HEK293 (cell line): ENCODE results near the gene RGL4.

Experiments
- CTCF ChIA-PET: fragments of 350-600 bp; formaldehyde crosslinking; extraction: SDS; loops from one replicate; lab custom pipeline; 2021; ENCODE audit warnings: antibody characterized with exemption; lab: Yijun Ruan, JAX
- POLR2A ChIA-PET: fragments of 300-600 bp; formaldehyde crosslinking; extraction: SDS; loops from one replicate; lab custom pipeline; 2020; ENCODE audit warnings: antibody characterized with exemption, inconsistent platforms; lab: Yijun Ruan, JAX
- H3K27ac ChIP-seq: fragments of 200-500 bp; sonication (Bioruptor generic); 2 replicates; pipeline ENCODE4 v1.5.1; 2014; ENCODE audit warnings: low read depth, low read length, control low read depth, inconsistent platforms; ENCODE audit errors: extremely low read depth
- H3K36me3 ChIP-seq, 2 experiments: fragments of 200-500 bp in 1 of 2; sonication (Bioruptor generic) in 1 of 2; 1 replicate in 1 of 2; 2 replicates in 1 of 2; pipeline ENCODE4 v1.5.1; 2014 to 2017; ENCODE audit warnings: inconsistent platforms in 2 of 2, low read length in 2 of 2; ENCODE audit not compliant: control insufficient read depth in 2 of 2, insufficient read depth in 1 of 2
- H3K4me1 ChIP-seq: fragments of 200-500 bp; sonication (Bioruptor generic); 2 replicates; pipeline ENCODE4 v1.5.1; 2014; ENCODE audit warnings: mild to moderate bottlenecking, low read length, inconsistent platforms; ENCODE audit not compliant: control insufficient read depth, insufficient read depth
- H3K4me3 ChIP-seq: 2 replicates; pipeline ENCODE4 v1.5.1; 2011; ENCODE audit warnings: low read depth, mild to moderate bottlenecking, control low read depth, low read length, moderate library complexity
- H3K9me3 ChIP-seq: fragments of 200-500 bp; sonication (Bioruptor generic); 2 replicates; pipeline ENCODE4 v1.5.1; 2014; ENCODE audit warnings: low read depth, low read length, inconsistent platforms; ENCODE audit not compliant: control insufficient read depth, insufficient read depth
- GFI1B ChIP-seq: fragments of 450-650 bp; formaldehyde crosslinking; IDR thresholded peaks from 2 replicates; pipeline ENCODE4 v1.5.1; 2016; ENCODE audit warnings: missing biosample characterization, missing genetic modification characterization
- KLF7 ChIP-seq: fragments of 450-650 bp; formaldehyde crosslinking; IDR thresholded peaks from 2 replicates; pipeline ENCODE4 v1.5.1; 2016; ENCODE audit warnings: missing biosample characterization, missing genetic modification characterization, borderline replicate concordance
- MEIS1 ChIP-seq: sonication (generic); formaldehyde crosslinking; IDR thresholded peaks from 2 replicates; pipeline ENCODE4 v1.8.1; 2022; ENCODE audit warnings: missing genetic modification reagents, mild to moderate bottlenecking, borderline replicate concordance
- OVOL3 ChIP-seq: fragments of 450-650 bp; formaldehyde crosslinking; IDR thresholded peaks from 2 replicates; pipeline ENCODE4 v1.5.1; 2016; ENCODE audit warnings: missing biosample characterization, missing genetic modification characterization
- ZBTB8A ChIP-seq: fragments of 450-650 bp; formaldehyde crosslinking; IDR thresholded peaks from 2 replicates; pipeline ENCODE4 v1.5.1; 2016; ENCODE audit warnings: missing biosample characterization, missing genetic modification characterization
- ZEB2 ChIP-seq: fragments of 450-650 bp; formaldehyde crosslinking; IDR thresholded peaks from 2 replicates; pipeline ENCODE4 v1.5.1; 2016; ENCODE audit warnings: missing biosample characterization, missing genetic modification characterization
- ZFP3 ChIP-seq: fragments of 450-650 bp; formaldehyde crosslinking; IDR thresholded peaks from 2 replicates; pipeline ENCODE4 v1.5.1; 2016; ENCODE audit warnings: low read depth, missing biosample characterization, missing genetic modification characterization
- ZNF114 ChIP-seq: fragments of 450-650 bp; formaldehyde crosslinking; IDR thresholded peaks from 2 replicates; pipeline ENCODE4 v1.5.0; 2017; ENCODE audit warnings: missing biosample characterization, missing genetic modification characterization
- ZNF266 ChIP-seq: fragments of 450-650 bp; formaldehyde crosslinking; IDR thresholded peaks from 2 replicates; pipeline ENCODE4 v1.5.1; 2016; ENCODE audit warnings: missing biosample characterization, missing genetic modification characterization, low read depth
- ZNF292 ChIP-seq: fragments of 450-650 bp; formaldehyde crosslinking; IDR thresholded peaks from 2 replicates; pipeline ENCODE4 v1.5.1; 2016; ENCODE audit warnings: low read depth, missing biosample characterization, missing genetic modification characterization, borderline replicate concordance
- ZNF302 ChIP-seq: fragments of 450-650 bp; formaldehyde crosslinking; IDR thresholded peaks from 2 replicates; pipeline ENCODE4 v1.5.1; 2016; ENCODE audit warnings: missing biosample characterization, missing genetic modification characterization, low read depth
- ZNF335 ChIP-seq: fragments of 450-650 bp; formaldehyde crosslinking; conservative IDR thresholded peaks from 2 replicates; pipeline ENCODE4 v1.5.1; 2016; ENCODE audit warnings: missing biosample characterization, missing genetic modification characterization
- ZNF529 ChIP-seq: fragments of 450-650 bp; formaldehyde crosslinking; IDR thresholded peaks from 2 replicates; pipeline ENCODE4 v1.5.1; 2017; ENCODE audit warnings: missing genetic modification characterization, missing biosample characterization; ENCODE audit not compliant: insufficient replicate concordance
- ZNF585B ChIP-seq: fragments of 450-650 bp; formaldehyde crosslinking; IDR thresholded peaks from 2 replicates; pipeline ENCODE4 v1.5.1; 2016; ENCODE audit warnings: missing biosample characterization, missing genetic modification characterization
- ZNF610 ChIP-seq: fragments of 450-650 bp; formaldehyde crosslinking; IDR thresholded peaks from 2 replicates; pipeline ENCODE4 v1.5.1; 2016; ENCODE audit warnings: missing biosample characterization, missing genetic modification characterization, borderline replicate concordance
- ZNF626 ChIP-seq: fragments of 450-650 bp; sonication (Bioruptor Pico); formaldehyde crosslinking; IDR thresholded peaks from 2 replicates; pipeline ENCODE4 v1.5.1; 2018; ENCODE audit warnings: missing biosample characterization, missing genetic modification characterization, inconsistent platforms
- ZNF658 ChIP-seq: fragments of 450-650 bp; formaldehyde crosslinking; IDR thresholded peaks from 2 replicates; pipeline ENCODE4; 2016; ENCODE audit warnings: missing biosample characterization, missing genetic modification characterization
- ZNF701 ChIP-seq: fragments of 450-650 bp; formaldehyde crosslinking; IDR thresholded peaks from 2 replicates; pipeline ENCODE4 v1.5.1; 2016; ENCODE audit warnings: missing biosample characterization, missing genetic modification characterization
- ZNF707 ChIP-seq: fragments of 450-650 bp; formaldehyde crosslinking; IDR thresholded peaks from 2 replicates; pipeline ENCODE4 v1.5.1; 2016; ENCODE audit warnings: missing biosample characterization, missing genetic modification characterization
- ZNF792 ChIP-seq: fragments of 450-650 bp; formaldehyde crosslinking; IDR thresholded peaks from 2 replicates; pipeline ENCODE4 v1.5.1; 2016; ENCODE audit warnings: missing biosample characterization, missing genetic modification characterization
- ZSCAN30 ChIP-seq: fragments of 450-650 bp; IDR thresholded peaks from 2 replicates; pipeline ENCODE4 v1.5.1; 2018; ENCODE audit warnings: missing biosample characterization, mild to moderate bottlenecking, missing genetic modification characterization, moderate library complexity
- TF ChIP-seq, protein P1 (sequence below): fragments of 450-650 bp; formaldehyde crosslinking; optimal IDR thresholded peaks from 2 replicates; pipeline ENCODE3; 2016; ENCODE audit warnings: missing biosample characterization, mild to moderate bottlenecking, missing genetic modification characterization
- TF ChIP-seq, protein P2 (sequence below): fragments of 450-650 bp; formaldehyde crosslinking; IDR thresholded peaks from 2 replicates; pipeline ENCODE4 v1.5.1; 2016; ENCODE audit warnings: missing biosample characterization, missing genetic modification characterization
- TF ChIP-seq, protein P3 (sequence below): fragments of 450-650 bp; formaldehyde crosslinking; conservative IDR thresholded peaks from 2 replicates; pipeline ENCODE4 v1.5.1; 2016; ENCODE audit warnings: low read depth, missing biosample characterization, missing genetic modification characterization

The RGL4 gene

DNA sequence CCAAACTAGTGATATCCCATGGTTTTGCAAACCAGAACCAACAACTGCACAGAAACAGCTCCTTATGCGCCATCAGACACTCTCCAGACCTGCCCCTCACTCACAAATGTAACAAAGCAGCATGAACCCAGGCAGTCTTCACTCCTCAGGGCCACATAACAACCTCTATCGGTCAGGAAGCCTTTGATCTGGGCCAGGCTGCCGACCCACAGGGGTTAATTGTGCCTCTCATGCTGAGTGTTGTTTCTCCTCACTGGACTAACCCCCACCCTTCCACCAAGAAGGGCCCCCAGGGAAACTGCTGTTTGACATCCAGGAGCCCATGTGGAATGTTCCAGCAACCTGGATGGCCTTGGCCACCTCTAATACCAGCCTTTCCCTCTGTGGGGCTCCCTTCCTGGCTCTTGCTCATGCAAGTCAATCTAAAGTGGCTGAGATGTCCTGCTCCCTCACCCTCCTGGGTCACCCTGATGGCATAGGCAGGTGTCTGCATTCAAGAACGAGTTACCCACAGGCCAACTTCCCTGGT is 7.9 kb upstream of the RGL4 start:
- TF ChIP-seq ZNF292 (tag by site-specific recombination) (no peak), OVOL3 (no peak), ZSCAN30 (no peak), ZNF529 (tag by site-specific recombination) (no peak), KLF7 (tag by site-specific recombination) (no peak), ZNF610 (tag by site-specific recombination) (no peak)
- TF ChIP-seq, protein P1, sequence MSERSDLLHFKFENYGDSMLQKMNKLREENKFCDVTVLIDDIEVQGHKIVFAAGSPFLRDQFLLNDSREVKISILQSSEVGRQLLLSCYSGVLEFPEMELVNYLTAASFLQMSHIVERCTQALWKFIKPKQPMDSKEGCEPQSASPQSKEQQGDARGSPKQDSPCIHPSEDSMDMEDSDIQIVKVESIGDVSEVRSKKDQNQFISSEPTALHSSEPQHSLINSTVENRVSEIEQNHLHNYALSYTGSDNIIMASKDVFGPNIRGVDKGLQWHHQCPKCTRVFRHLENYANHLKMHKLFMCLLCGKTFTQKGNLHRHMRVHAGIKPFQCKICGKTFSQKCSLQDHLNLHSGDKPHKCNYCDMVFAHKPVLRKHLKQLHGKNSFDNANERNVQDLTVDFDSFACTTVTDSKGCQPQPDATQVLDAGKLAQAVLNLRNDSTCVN = no peak
- TF ChIP-seq, protein P2, sequence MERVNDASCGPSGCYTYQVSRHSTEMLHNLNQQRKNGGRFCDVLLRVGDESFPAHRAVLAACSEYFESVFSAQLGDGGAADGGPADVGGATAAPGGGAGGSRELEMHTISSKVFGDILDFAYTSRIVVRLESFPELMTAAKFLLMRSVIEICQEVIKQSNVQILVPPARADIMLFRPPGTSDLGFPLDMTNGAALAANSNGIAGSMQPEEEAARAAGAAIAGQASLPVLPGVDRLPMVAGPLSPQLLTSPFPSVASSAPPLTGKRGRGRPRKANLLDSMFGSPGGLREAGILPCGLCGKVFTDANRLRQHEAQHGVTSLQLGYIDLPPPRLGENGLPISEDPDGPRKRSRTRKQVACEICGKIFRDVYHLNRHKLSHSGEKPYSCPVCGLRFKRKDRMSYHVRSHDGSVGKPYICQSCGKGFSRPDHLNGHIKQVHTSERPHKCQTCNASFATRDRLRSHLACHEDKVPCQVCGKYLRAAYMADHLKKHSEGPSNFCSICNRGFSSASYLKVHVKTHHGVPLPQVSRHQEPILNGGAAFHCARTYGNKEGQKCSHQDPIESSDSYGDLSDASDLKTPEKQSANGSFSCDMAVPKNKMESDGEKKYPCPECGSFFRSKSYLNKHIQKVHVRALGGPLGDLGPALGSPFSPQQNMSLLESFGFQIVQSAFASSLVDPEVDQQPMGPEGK (tag by site-specific recombination) = no peak
- Histone ChIP-seq H3K4me3 (no peak overlapping the region), H3K36me3 (peaks cover 4 to 73% of the 10 kb centered on the region in 2 experiments; a peak in 2 of 3 replicates), H3K4me1 (no peaks in the 10 kb centered on the region), H3K27ac (no peak overlapping the region), H3K9me3 (no peaks in the 10 kb centered on the region)
- ChIA-PET CTCF (no interaction called here), POLR2A (no interaction called here)

DNA sequence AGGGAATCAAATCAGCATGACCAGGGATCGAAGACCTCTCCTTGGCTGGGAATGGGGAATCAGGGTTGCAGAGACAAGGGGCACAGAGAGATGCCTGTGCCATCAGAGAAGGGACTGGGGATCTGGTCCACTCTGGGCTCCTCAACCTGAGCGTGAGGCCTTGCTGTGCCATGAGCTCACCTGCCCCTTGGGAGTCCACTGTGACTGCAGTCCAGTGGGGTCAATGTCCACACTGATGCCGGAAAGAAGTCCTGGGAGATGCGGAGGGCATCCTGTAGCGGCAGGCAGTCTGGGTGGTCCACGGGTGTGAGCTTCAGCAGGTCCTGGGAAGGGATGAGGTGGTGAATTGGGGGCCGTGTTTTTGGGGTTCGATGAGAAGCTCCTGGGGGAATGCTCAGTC is 7.3 kb upstream of the RGL4 start:
- H3K27ac ChIP-seq = no peak overlapping the region
- POLR2A ChIA-PET = no interaction called here
- no peak overlapping the region for H3K4me3 ChIP-seq
- CTCF ChIA-PET = no interaction called here
- TF ChIP-seq ZBTB8A (tag by site-specific recombination) (no peak), ZFP3 (tag by site-specific recombination) (no peak), ZNF658 (tag by site-specific recombination) (no peak), ZNF266 (tag by site-specific recombination) (no peak), GFI1B (tag by site-specific recombination) (no peak), ZNF302 (tag by site-specific recombination) (no peak), ZNF335 (tag by site-specific recombination) (no peak), ZNF114 (tag by site-specific recombination) (no peak), ZNF585B (tag by site-specific recombination) (no peak), ZNF792 (tag by site-specific recombination) (no peak), ZEB2 (tag by site-specific recombination) (no peak), ZNF707 (tag by site-specific recombination) (no peak), ZNF701 (tag by site-specific recombination) (no peak), MEIS1 (no peak), ZNF626 (tag by site-specific recombination) (no peak)
- TF ChIP-seq, protein P3, sequence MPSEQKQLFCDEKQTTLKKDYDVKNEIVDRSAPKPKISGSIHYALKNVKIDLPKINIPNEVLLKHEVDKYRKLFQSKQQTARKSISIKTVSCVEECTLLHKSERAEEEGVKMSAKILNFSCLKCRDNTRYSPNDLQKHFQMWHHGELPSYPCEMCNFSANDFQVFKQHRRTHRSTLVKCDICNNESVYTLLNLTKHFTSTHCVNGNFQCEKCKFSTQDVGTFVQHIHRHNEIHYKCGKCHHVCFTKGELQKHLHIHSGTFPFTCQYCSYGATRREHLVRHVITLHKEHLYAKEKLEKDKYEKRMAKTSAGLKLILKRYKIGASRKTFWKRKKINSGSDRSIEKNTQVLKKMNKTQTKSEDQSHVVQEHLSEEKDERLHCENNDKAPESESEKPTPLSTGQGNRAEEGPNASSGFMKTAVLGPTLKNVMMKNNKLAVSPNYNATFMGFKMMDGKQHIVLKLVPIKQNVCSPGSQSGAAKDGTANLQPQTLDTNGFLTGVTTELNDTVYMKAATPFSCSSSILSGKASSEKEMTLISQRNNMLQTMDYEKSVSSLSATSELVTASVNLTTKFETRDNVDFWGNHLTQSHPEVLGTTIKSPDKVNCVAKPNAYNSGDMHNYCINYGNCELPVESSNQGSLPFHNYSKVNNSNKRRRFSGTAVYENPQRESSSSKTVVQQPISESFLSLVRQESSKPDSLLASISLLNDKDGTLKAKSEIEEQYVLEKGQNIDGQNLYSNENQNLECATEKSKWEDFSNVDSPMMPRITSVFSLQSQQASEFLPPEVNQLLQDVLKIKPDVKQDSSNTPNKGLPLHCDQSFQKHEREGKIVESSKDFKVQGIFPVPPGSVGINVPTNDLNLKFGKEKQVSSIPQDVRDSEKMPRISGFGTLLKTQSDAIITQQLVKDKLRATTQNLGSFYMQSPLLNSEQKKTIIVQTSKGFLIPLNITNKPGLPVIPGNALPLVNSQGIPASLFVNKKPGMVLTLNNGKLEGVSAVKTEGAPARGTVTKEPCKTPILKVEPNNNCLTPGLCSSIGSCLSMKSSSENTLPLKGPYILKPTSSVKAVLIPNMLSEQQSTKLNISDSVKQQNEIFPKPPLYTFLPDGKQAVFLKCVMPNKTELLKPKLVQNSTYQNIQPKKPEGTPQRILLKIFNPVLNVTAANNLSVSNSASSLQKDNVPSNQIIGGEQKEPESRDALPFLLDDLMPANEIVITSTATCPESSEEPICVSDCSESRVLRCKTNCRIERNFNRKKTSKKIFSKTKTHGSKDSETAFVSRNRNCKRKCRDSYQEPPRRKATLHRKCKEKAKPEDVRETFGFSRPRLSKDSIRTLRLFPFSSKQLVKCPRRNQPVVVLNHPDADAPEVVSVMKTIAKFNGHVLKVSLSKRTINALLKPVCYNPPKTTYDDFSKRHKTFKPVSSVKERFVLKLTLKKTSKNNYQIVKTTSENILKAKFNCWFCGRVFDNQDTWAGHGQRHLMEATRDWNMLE (tag by site-specific recombination) = no peak
- H3K36me3 ChIP-seq = peaks cover 4 to 80% of the 10 kb centered on the region in 2 experiments; a peak in 2 of 3 replicates
- no peaks in the 10 kb centered on the region for H3K4me1 ChIP-seq
- no peaks in the 10 kb centered on the region for H3K9me3 ChIP-seq
